Transverse colon (tissue), 4 donors: ENCODE results near the gene DCLRE1B.

Source experiments
- EP300 ChIP-seq: sonication (generic); formaldehyde crosslinking; IDR thresholded peaks from one replicate; pipeline ENCODE4 v1.6.1; 2017; ENCODE audit warnings: antibody characterized with exemption, low read depth
- POLR2A ChIP-seq: fragments of 450-650 bp; IDR thresholded peaks from one replicate; pipeline ENCODE4 v1.6.1; 2016; ENCODE audit warnings: antibody characterized with exemption, mild to moderate bottlenecking, moderate library complexity
- POLR2AphosphoS5 ChIP-seq, 3 donors: sonication (generic); formaldehyde crosslinking; IDR thresholded peaks; one replicate each; pipeline ENCODE4 v1.6.1; 2016; ENCODE audit warnings: antibody characterized with exemption in 3 of 3
- TF ChIP-seq, protein P1 (sequence below), 5 experiments: fragments of 200-600 bp in 3 of 5; fragments of 450-650 bp in 2 of 5; sonication (generic) in 3 of 5; IDR thresholded peaks; 1 replicate in 2 of 5; 2 replicates in 3 of 5; pipeline ENCODE4 v1.5.1; 2016 to 2017; ENCODE audit warnings: antibody characterized with exemption in 5 of 5, inconsistent platforms in 3 of 5, mild to moderate bottlenecking in 2 of 5, moderate library complexity in 1 of 5

DNA sequence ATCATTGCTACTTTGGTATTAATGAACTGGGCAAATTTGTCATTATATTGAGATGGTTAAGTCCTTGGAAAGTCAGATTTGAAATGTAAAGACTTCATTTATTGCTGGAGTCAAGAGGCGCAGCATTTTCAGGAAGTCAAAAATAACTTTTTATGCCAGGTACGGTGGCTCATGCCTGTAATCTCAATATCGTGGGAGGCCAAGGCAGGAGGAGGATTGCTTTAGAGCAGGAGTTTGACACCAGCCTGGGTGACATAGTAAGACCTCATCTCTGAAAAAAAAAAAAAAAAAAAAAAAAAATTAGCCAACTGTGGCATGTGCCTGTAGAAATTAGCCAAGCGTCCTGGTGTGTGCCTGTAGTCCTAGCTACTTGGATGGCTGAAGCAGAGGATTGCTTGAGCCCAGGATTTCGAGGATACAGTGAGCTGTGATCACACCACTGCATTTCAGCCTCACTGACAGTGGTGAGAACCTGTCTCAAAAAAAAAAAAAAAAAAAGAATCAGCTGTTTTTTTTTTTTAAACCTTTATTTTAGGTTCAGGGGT is 29.5 kb downstream of the DCLRE1B start:
- TF ChIP-seq, protein P1, sequence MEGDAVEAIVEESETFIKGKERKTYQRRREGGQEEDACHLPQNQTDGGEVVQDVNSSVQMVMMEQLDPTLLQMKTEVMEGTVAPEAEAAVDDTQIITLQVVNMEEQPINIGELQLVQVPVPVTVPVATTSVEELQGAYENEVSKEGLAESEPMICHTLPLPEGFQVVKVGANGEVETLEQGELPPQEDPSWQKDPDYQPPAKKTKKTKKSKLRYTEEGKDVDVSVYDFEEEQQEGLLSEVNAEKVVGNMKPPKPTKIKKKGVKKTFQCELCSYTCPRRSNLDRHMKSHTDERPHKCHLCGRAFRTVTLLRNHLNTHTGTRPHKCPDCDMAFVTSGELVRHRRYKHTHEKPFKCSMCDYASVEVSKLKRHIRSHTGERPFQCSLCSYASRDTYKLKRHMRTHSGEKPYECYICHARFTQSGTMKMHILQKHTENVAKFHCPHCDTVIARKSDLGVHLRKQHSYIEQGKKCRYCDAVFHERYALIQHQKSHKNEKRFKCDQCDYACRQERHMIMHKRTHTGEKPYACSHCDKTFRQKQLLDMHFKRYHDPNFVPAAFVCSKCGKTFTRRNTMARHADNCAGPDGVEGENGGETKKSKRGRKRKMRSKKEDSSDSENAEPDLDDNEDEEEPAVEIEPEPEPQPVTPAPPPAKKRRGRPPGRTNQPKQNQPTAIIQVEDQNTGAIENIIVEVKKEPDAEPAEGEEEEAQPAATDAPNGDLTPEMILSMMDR (IDR thresholded peaks at IDR 0.05) = no peak
- TF ChIP-seq EP300 (no peak), POLR2A (no peak), POLR2AphosphoS5 (IDR thresholded peaks at IDR 0.05) (no peak)
